ENCODE data around the gene LZTR1.

Gene LZTR1

GRCh38 chr22:20983081-20983771 lies 1.1 kb downstream of the LZTR1 start:
- FAIRE-seq, result no peak

GRCh38 chr22:20985720-20986119 lies 3.6 kb downstream of the LZTR1 start:
- FAIRE-seq, result no peak

GRCh38 chr22:20986365-20986764 lies 4.3 kb downstream of the LZTR1 start:
- FAIRE-seq, result no peak

- no peak for FAIRE-seq
Observed at GRCh38 chr22:20987375-20987774, 5.3 kb downstream of the LZTR1 start.

- FAIRE-seq, result no peak
Observed at GRCh38 chr22:20988573-20989322, 6.7 kb downstream of the LZTR1 start.

- FAIRE-seq, result no peak
Observed at GRCh38 chr22:20989323-20990138, 7.4 kb downstream of the LZTR1 start.

GRCh38 chr22:20990184-20991180 lies 8.4 kb downstream of the LZTR1 start:
- FAIRE-seq, result no peak

GRCh38 chr22:20991252-20992055 lies 9.4 kb downstream of the LZTR1 start:
- FAIRE-seq, result no peak

- FAIRE-seq, result no peak
Observed at GRCh38 chr22:20992056-20992442, 10.0 kb downstream of the LZTR1 start.

- no peak for FAIRE-seq
Observed at GRCh38 chr22:20992456-20993303, 10.6 kb downstream of the LZTR1 start.

- FAIRE-seq, result no peak
Observed at GRCh38 chr22:20993304-20994127, 11.4 kb downstream of the LZTR1 start.

- FAIRE-seq, result no peak
Observed at GRCh38 chr22:20994128-20994901, 12.2 kb downstream of the LZTR1 start.

GRCh38 chr22:20994902-20995241 lies 12.8 kb downstream of the LZTR1 start:
- no peak for FAIRE-seq

- no peak for FAIRE-seq
Observed at GRCh38 chr22:20995329-20996030, 13.4 kb downstream of the LZTR1 start.

- no peak for FAIRE-seq
Observed at GRCh38 chr22:20996031-20996410, 13.9 kb downstream of the LZTR1 start.

- FAIRE-seq, result no peak
Observed at GRCh38 chr22:20996598-20997535, 14.8 kb downstream of the LZTR1 start.

Data from G401.6 (cell line).